Measurements from ENCODE around the gene PRTFDC1. TPM values are rescaled to one million over a fixed set of nuclear protein-coding genes. Genes with fewer than 3 reads are reported as not detected.

The PRTFDC1 gene
- total and polyA plus RNA-seq, 2 donors (not counting 1 experiment from before 2014, with no cell fraction given), result 26.9 to 32.7 TPM

DNA sequence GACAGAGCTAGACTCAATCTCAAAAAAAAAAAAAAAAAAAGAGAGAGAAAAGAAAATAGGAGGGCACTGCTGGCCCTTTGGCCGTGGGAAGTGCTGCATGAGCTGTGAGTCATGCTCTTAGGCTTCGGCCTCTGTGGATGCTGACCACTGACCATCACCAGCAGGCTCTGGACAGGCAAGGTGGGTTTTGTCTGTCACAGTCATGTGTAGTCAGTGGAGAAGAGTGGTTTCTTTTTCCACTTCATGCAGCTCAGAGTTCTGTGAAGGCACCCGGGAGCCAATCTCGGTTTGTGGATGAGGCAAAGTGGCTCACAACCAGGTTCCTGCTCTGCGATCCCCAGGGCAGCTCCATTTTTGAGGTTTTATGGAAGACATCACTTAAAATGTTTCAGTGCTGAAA is 58.1 kb downstream of the PRTFDC1 start:
- Histone ChIP-seq H3K9ac (ENCODE audit: insufficient read depth, low read length) (no peak overlapping the region), H3K9me3 (ENCODE audit: control insufficient read depth, insufficient read depth, low read depth, low read length) (no peaks in the 10 kb centered on the region), H3K4me1 (ENCODE audit: control insufficient read depth, extremely low read depth, insufficient read depth, low read length) (peaks cover 11% of the 10 kb centered on the region), H3K36me3 (ENCODE audit: control insufficient read depth, insufficient read depth, low read length) (no peaks in the 10 kb centered on the region), H3K4me3 (replicated peaks in 1 of 4; ENCODE audit: control extremely low read depth in 1 of 4, insufficient read depth in 1 of 4, low read depth in 3 of 4, low read length in 4 of 4) (no peak overlapping the region), H3K27ac (ENCODE audit: insufficient read depth, low read length) (peak overlapping the region; percentile 47), H4K20me1 (ENCODE audit: control insufficient read depth, extremely low read depth, insufficient read depth, low read length) (no peaks in the 10 kb centered on the region), H3K79me2 (ENCODE audit: control insufficient read depth, insufficient read depth, low read length) (no peaks in the 10 kb centered on the region), H2AFZ (ENCODE audit: low read length) (no peak overlapping the region), H3K4me2 (ENCODE audit: extremely low read depth, insufficient read depth, low read length) (peak overlapping the region; percentile 65), H3K27me3 (ENCODE audit: control insufficient read depth, insufficient read depth, low read length) (no peaks in the 10 kb centered on the region)
- TF ChIP-seq EZH2 (IDR thresholded peaks at IDR 0.05; ENCODE audit: low read length, missing control alignments), result no peak
- TF ChIP-seq, protein P1, sequence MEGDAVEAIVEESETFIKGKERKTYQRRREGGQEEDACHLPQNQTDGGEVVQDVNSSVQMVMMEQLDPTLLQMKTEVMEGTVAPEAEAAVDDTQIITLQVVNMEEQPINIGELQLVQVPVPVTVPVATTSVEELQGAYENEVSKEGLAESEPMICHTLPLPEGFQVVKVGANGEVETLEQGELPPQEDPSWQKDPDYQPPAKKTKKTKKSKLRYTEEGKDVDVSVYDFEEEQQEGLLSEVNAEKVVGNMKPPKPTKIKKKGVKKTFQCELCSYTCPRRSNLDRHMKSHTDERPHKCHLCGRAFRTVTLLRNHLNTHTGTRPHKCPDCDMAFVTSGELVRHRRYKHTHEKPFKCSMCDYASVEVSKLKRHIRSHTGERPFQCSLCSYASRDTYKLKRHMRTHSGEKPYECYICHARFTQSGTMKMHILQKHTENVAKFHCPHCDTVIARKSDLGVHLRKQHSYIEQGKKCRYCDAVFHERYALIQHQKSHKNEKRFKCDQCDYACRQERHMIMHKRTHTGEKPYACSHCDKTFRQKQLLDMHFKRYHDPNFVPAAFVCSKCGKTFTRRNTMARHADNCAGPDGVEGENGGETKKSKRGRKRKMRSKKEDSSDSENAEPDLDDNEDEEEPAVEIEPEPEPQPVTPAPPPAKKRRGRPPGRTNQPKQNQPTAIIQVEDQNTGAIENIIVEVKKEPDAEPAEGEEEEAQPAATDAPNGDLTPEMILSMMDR (conservative IDR thresholded peaks at IDR 0.05 in 1 of 2, IDR thresholded peaks at IDR 0.05 in 1 of 2; ENCODE audit: low read depth in 1 of 2, low read length in 2 of 2), result no peak
- DNase-seq (ENCODE audit: low read depth in 2 of 2), result peak; percentile 96 to 97

DNA sequence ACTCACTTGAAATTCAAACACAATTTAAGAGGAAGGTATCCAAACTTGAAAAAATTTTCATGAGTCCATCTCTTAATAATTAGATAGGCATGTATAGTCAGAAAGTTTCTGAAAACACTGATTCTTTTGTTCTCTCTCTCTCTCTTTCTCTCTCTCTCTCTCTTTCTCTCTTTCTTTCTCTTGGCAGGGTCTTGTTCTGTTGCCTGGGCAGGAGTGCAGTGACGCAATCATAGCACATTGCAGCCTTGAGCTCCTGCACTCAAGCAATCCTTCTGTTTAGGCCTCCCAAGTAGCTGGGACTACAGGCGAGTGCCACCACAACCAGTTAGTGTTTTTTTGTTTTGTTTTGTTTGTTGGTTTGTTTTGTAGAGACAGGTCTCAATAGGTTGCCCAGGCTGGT is 59.3 kb downstream of the PRTFDC1 start:
- TF ChIP-seq EZH2 (IDR thresholded peaks at IDR 0.05; ENCODE audit: low read length, missing control alignments), result no peak
- TF ChIP-seq, protein P1 (conservative IDR thresholded peaks at IDR 0.05 in 1 of 2, IDR thresholded peaks at IDR 0.05 in 1 of 2; ENCODE audit: low read depth in 1 of 2, low read length in 2 of 2), result no peak
- Histone ChIP-seq H3K27ac (ENCODE audit: insufficient read depth, low read length) (no peak overlapping the region), H3K4me2 (ENCODE audit: extremely low read depth, insufficient read depth, low read length) (no peak overlapping the region), H3K4me1 (ENCODE audit: control insufficient read depth, extremely low read depth, insufficient read depth, low read length) (peaks cover 11% of the 10 kb centered on the region), H4K20me1 (ENCODE audit: control insufficient read depth, extremely low read depth, insufficient read depth, low read length) (no peaks in the 10 kb centered on the region), H3K79me2 (ENCODE audit: control insufficient read depth, insufficient read depth, low read length) (no peaks in the 10 kb centered on the region), H3K4me3 (replicated peaks in 1 of 4; ENCODE audit: control extremely low read depth in 1 of 4, insufficient read depth in 1 of 4, low read depth in 3 of 4, low read length in 4 of 4) (no peak overlapping the region), H3K27me3 (ENCODE audit: control insufficient read depth, insufficient read depth, low read length) (no peaks in the 10 kb centered on the region), H2AFZ (ENCODE audit: low read length) (no peak overlapping the region), H3K36me3 (ENCODE audit: control insufficient read depth, insufficient read depth, low read length) (no peaks in the 10 kb centered on the region), H3K9ac (ENCODE audit: insufficient read depth, low read length) (no peak overlapping the region), H3K9me3 (ENCODE audit: control insufficient read depth, insufficient read depth, low read depth, low read length) (no peaks in the 10 kb centered on the region)
- peak; percentile 58 to 60 for DNase-seq (ENCODE audit: low read depth in 2 of 2)

DNA sequence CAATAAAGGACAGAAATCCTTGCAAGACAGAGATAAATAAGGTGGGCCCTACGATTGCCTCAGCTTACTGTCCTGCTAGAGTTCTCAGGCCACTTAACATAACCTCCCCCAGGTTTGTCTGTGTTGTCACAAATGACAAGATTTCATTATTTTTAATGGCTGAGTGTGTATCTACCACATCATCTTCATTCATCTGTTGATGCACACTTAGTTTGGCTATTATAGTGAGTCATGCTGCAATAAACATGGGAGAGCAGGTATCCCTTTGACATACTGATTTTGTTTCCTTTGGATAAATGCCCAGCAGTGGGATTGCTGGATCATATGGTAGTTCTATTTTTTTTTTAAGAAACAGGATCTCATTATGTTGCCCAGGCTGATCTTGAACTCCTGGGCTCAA is 60.6 kb downstream of the PRTFDC1 start:
- Histone ChIP-seq H3K4me3 (replicated peaks in 1 of 4; ENCODE audit: control extremely low read depth in 1 of 4, insufficient read depth in 1 of 4, low read depth in 3 of 4, low read length in 4 of 4) (no peak overlapping the region), H2AFZ (ENCODE audit: low read length) (no peak overlapping the region), H3K4me2 (ENCODE audit: extremely low read depth, insufficient read depth, low read length) (no peak overlapping the region), H3K27ac (ENCODE audit: insufficient read depth, low read length) (no peak overlapping the region), H3K9ac (ENCODE audit: insufficient read depth, low read length) (no peak overlapping the region), H3K27me3 (ENCODE audit: control insufficient read depth, insufficient read depth, low read length) (no peaks in the 10 kb centered on the region), H3K79me2 (ENCODE audit: control insufficient read depth, insufficient read depth, low read length) (no peaks in the 10 kb centered on the region), H3K36me3 (ENCODE audit: control insufficient read depth, insufficient read depth, low read length) (no peaks in the 10 kb centered on the region), H3K9me3 (ENCODE audit: control insufficient read depth, insufficient read depth, low read depth, low read length) (no peaks in the 10 kb centered on the region), H3K4me1 (ENCODE audit: control insufficient read depth, extremely low read depth, insufficient read depth, low read length) (peaks cover 11% of the 10 kb centered on the region), H4K20me1 (ENCODE audit: control insufficient read depth, extremely low read depth, insufficient read depth, low read length) (no peaks in the 10 kb centered on the region)
- TF ChIP-seq, protein P1 (conservative IDR thresholded peaks at IDR 0.05 in 1 of 2, IDR thresholded peaks at IDR 0.05 in 1 of 2; ENCODE audit: low read depth in 1 of 2, low read length in 2 of 2), result no peak
- TF ChIP-seq EZH2 (IDR thresholded peaks at IDR 0.05; ENCODE audit: low read length, missing control alignments), result no peak
- DNase-seq (ENCODE audit: low read depth in 2 of 2), result peak; percentile 82 to 87
